HEK293T (cell line): ENCODE data around the gene SUMF2.
"Not testable (repeated sequence)": the region's sequence is repeated elsewhere in the genome, so short reads cannot be mapped to it uniquely, and the experiment has no call there.

Experiments
- CTCF ChIA-PET: fragments of 350-600 bp; formaldehyde crosslinking; extraction: SDS; loops from one replicate; lab custom pipeline; 2021; ENCODE audit warnings: antibody characterized with exemption, inconsistent platforms; lab: Yijun Ruan, JAX
- POLR2A ChIA-PET: fragments of 350-600 bp; formaldehyde crosslinking; extraction: SDS; loops from one replicate; lab custom pipeline; 2020; ENCODE audit warnings: antibody characterized with exemption, inconsistent platforms; lab: Yijun Ruan, JAX
- DNase-seq: peaks from one replicate; pipeline ENCODE4 v3.0.0; 2012; ENCODE audit warnings: mixed read lengths; ENCODE audit errors: extremely low spot score
- ARNT ChIP-seq: fragments of 450-650 bp; IDR thresholded peaks from 2 replicates; pipeline ENCODE4 v1.6.1; 2017; ENCODE audit warnings: mild to moderate bottlenecking
- BHLHE40 ChIP-seq: fragments of 450-650 bp; IDR thresholded peaks from 2 replicates; pipeline ENCODE4 v1.6.1; 2016; ENCODE audit warnings: mild to moderate bottlenecking, moderate library complexity, borderline replicate concordance
- CTBP1 ChIP-seq: fragments of 450-650 bp; IDR thresholded peaks from 2 replicates; pipeline ENCODE4 v1.6.1; 2016; ENCODE audit warnings: borderline replicate concordance
- ELF4 ChIP-seq: fragments of 450-650 bp; IDR thresholded peaks from 2 replicates; pipeline ENCODE4 v1.6.1; 2017; ENCODE audit warnings: antibody characterized with exemption
- FOXA1 ChIP-seq: fragments of 450-650 bp; IDR thresholded peaks from 2 replicates; pipeline ENCODE4 v1.6.1; 2016; ENCODE audit warnings: mild to moderate bottlenecking
- FOXK2 ChIP-seq: fragments of 450-650 bp; IDR thresholded peaks from 2 replicates; pipeline ENCODE4 v1.6.1; 2016; ENCODE audit warnings: mild to moderate bottlenecking
- FOXM1 ChIP-seq: fragments of 450-650 bp; IDR thresholded peaks from 2 replicates; pipeline ENCODE4 v1.6.1; 2017; ENCODE audit warnings: mild to moderate bottlenecking, borderline replicate concordance
- HDGF ChIP-seq: fragments of 450-650 bp; IDR thresholded peaks from 2 replicates; pipeline ENCODE4 v1.6.1; 2017; ENCODE audit warnings: antibody characterized with exemption, borderline replicate concordance
- L3MBTL2 ChIP-seq: fragments of 450-650 bp; conservative IDR thresholded peaks from 2 replicates; pipeline ENCODE4 v1.6.1; 2016; ENCODE audit warnings: mild to moderate bottlenecking
- LEF1 ChIP-seq: fragments of 450-650 bp; IDR thresholded peaks from 2 replicates; pipeline ENCODE4 v1.6.1; 2017; ENCODE audit warnings: mild to moderate bottlenecking, borderline replicate concordance
- NFRKB ChIP-seq: fragments of 450-650 bp; IDR thresholded peaks from 2 replicates; pipeline ENCODE4 v1.6.1; 2016; ENCODE audit warnings: mild to moderate bottlenecking, moderate library complexity
- PKNOX1 ChIP-seq: fragments of 450-650 bp; IDR thresholded peaks from 2 replicates; pipeline ENCODE4 v1.6.1; 2016
- SP1 ChIP-seq: fragments of 450-650 bp; IDR thresholded peaks from 2 replicates; pipeline ENCODE4 v1.6.1; 2017
- SUZ12 ChIP-seq: fragments of 450-650 bp; IDR thresholded peaks from 2 replicates; pipeline ENCODE4 v1.6.1; 2016; ENCODE audit warnings: mild to moderate bottlenecking
- TARDBP ChIP-seq: fragments of 450-650 bp; IDR thresholded peaks from 2 replicates; pipeline ENCODE4 v1.6.1; 2016
- ZNF384 ChIP-seq: fragments of 450-650 bp; IDR thresholded peaks from 2 replicates; pipeline ENCODE4 v1.6.1; 2016

Gene SUMF2

GRCh38 chr7:56030340-56030739 lies 33.7 kb upstream of the SUMF2 start:
- ChIA-PET CTCF (no interaction called here), POLR2A (interaction anchor here (1.0 kb wide), 1 partner anchor 21 kb away, joined by 4 read pairs; the partner anchor contains the start of genes CCT6A and PSPH)
- DNase-seq = no peak
- TF ChIP-seq BHLHE40 = no peak
- TF ChIP-seq L3MBTL2 = no peak
- no peak for TF ChIP-seq TARDBP
- no peak for TF ChIP-seq FOXA1
- no peak for TF ChIP-seq ARNT
- no peak for TF ChIP-seq HDGF
- TF ChIP-seq SUZ12 = no peak
- no peak for TF ChIP-seq CTBP1
- no peak for TF ChIP-seq PKNOX1
- TF ChIP-seq FOXK2 = no peak

GRCh38 chr7:56031556-56031955 lies 32.5 kb upstream of the SUMF2 start:
- CTCF ChIA-PET = interaction anchor here (0.6 kb wide), 1 partner anchor 980 kb away, joined by 3 read pairs; no protein-coding TSS in a partner anchor
- DNase-seq, POLR2A ChIA-PET: not testable (repeated sequence)

GRCh38 chr7:56032578-56032977 lies 31.5 kb upstream of the SUMF2 start:
- CTCF ChIA-PET, DNase-seq, POLR2A ChIA-PET: not testable (repeated sequence)

- TF ChIP-seq LEF1 (no peak), BHLHE40 (no peak), FOXA1 (no peak), HDGF (no peak), FOXM1 (peak; percentile 52; the same call in 1 of the 2 replicates)
- POLR2A ChIA-PET = interaction anchor here (0.6 to 1.5 kb wide), 8 partner anchors 12 to 72 kb away, joined by 3 to 37 read pairs (median 4); partner anchors contain the start of genes CCT6A, CHCHD2, PSPH and SUMF2
- peak; percentile 79 for DNase-seq
- CTCF ChIA-PET = interaction anchor here (1.1 kb wide), 1 partner anchor 17 kb away, joined by 4 read pairs; the partner anchor contains the start of genes CCT6A and PSPH
Measured at GRCh38 chr7:56033671-56034432, 30.2 kb upstream of the SUMF2 start.

- no peak for TF ChIP-seq FOXA1
- TF ChIP-seq NFRKB = no peak
- TF ChIP-seq TARDBP = no peak
- TF ChIP-seq L3MBTL2 = no peak
- TF ChIP-seq ZNF384 = no peak
- TF ChIP-seq FOXM1 = no peak
- no peak for TF ChIP-seq FOXK2
- no peak for TF ChIP-seq SUZ12
- TF ChIP-seq CTBP1 = no peak
- TF ChIP-seq PKNOX1 = no peak
- no peak for TF ChIP-seq ELF4
- TF ChIP-seq BHLHE40 = no peak
- TF ChIP-seq LEF1 = no peak
- no peak for TF ChIP-seq HDGF
- no peak for TF ChIP-seq ARNT
- no peak for TF ChIP-seq SP1
- ChIA-PET CTCF (interaction anchor here (0.5 kb wide), 1 partner anchor 31 kb away, joined by 6 read pairs; no protein-coding TSS in a partner anchor), POLR2A (interaction anchor here (1.7 kb wide), 1 partner anchor 10 kb away, joined by 11 read pairs; the partner anchor contains the start of genes CCT6A and PSPH)
- DNase-seq = no peak
Measured at GRCh38 chr7:56040730-56041129, 23.4 kb upstream of the SUMF2 start.

GRCh38 chr7:56045758-56046157 lies 18.3 kb upstream of the SUMF2 start:
- POLR2A ChIA-PET = interaction anchor here (0.8 kb wide), 1 partner anchor 12 kb away, joined by 3 read pairs; no protein-coding TSS in a partner anchor
- CTCF ChIA-PET, DNase-seq: not testable (repeated sequence)

GRCh38 chr7:56046721-56047445 lies 17.2 kb upstream of the SUMF2 start:
- DNase-seq = no peak
- POLR2A ChIA-PET = interaction anchor here (0.8 kb wide), 1 partner anchor 13 kb away, joined by 3 read pairs; no protein-coding TSS in a partner anchor
- TF ChIP-seq ARNT = no peak
- TF ChIP-seq HDGF = no peak
- TF ChIP-seq ELF4 = no peak
- TF ChIP-seq TARDBP = no peak
- no peak for TF ChIP-seq PKNOX1
- TF ChIP-seq FOXK2 = no peak
- no peak for TF ChIP-seq FOXM1
- no peak for TF ChIP-seq SUZ12
- TF ChIP-seq BHLHE40 = no peak
- no peak for TF ChIP-seq LEF1
- no peak for TF ChIP-seq L3MBTL2
- no peak for TF ChIP-seq CTBP1
- no peak for TF ChIP-seq SP1
- no peak for TF ChIP-seq NFRKB
- no peak for TF ChIP-seq ZNF384
- no peak for TF ChIP-seq FOXA1
- CTCF ChIA-PET = no interaction called here

- DNase-seq, CTCF ChIA-PET, POLR2A ChIA-PET: not testable (repeated sequence)
Measured at GRCh38 chr7:56047446-56048116, 16.5 kb upstream of the SUMF2 start.
